DOHH2 (cell line): ENCODE data around the gene PAQR9.

Experiments used
- EZH2phosphoT487 ChIP-seq: fragments of 200-600 bp; sonication (generic); IDR thresholded peaks from 2 replicates; pipeline ENCODE4 v1.6.1; 2017; ENCODE audit warnings: borderline replicate concordance, mild to moderate bottlenecking, antibody characterized with exemption, low read length, moderate library complexity, mixed read lengths
- TF ChIP-seq, protein P1 (sequence below): fragments of 200-600 bp; sonication (generic); IDR thresholded peaks from one replicate; pipeline ENCODE4 v1.5.1; 2014; ENCODE audit warnings: antibody characterized with exemption, mild to moderate bottlenecking, low read depth, low read length; ENCODE audit not compliant: poor library complexity, severe bottlenecking

GRCh38 chr3:143010024-143010423, 46.5 kb upstream of the PAQR9 start:
- TF ChIP-seq, protein P1, sequence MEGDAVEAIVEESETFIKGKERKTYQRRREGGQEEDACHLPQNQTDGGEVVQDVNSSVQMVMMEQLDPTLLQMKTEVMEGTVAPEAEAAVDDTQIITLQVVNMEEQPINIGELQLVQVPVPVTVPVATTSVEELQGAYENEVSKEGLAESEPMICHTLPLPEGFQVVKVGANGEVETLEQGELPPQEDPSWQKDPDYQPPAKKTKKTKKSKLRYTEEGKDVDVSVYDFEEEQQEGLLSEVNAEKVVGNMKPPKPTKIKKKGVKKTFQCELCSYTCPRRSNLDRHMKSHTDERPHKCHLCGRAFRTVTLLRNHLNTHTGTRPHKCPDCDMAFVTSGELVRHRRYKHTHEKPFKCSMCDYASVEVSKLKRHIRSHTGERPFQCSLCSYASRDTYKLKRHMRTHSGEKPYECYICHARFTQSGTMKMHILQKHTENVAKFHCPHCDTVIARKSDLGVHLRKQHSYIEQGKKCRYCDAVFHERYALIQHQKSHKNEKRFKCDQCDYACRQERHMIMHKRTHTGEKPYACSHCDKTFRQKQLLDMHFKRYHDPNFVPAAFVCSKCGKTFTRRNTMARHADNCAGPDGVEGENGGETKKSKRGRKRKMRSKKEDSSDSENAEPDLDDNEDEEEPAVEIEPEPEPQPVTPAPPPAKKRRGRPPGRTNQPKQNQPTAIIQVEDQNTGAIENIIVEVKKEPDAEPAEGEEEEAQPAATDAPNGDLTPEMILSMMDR, result no peak
- no peak for TF ChIP-seq EZH2phosphoT487
